Measurements from ENCODE around the gene PAN3. TPM values are rescaled to one million over a fixed set of nuclear protein-coding genes. Genes with fewer than 3 reads are reported as not detected.

The PAN3 gene
- total and polyA plus RNA-seq, 2 of the 8 experiments (the other 6 are each of a cell fraction or from before 2014, with no cell fraction given): 12.7 to 39.3 TPM

- 93% methylated on average over 8 of the region's 8 CpGs; no CpG with 5 or more reads in 1 of the 2 experiments for WGBS, 2 experiments (ENCODE audit: extremely low coverage in 1 of 2, insufficient coverage in 1 of 2, insufficient read length in 1 of 2, insufficient replicate concordance in 2 of 2, low coverage in 1 of 2, low lambda C conversion rate in 2 of 2, missing lambda C conversion rate in 1 of 2)
- H3K23ac ChIP-seq (ENCODE audit: insufficient read length): no peak overlapping the region
- no peaks in the 10 kb centered on the region for H3K23me2 ChIP-seq (ENCODE audit: low read depth, low read length)
- FAIRE-seq (no peak), DNase-seq (ENCODE audit: low read depth in 1 of 2, low spot score in 2 of 2) (no peak)
- H2BK15ac ChIP-seq (ENCODE audit: low read length): no peak overlapping the region
- H3K56ac ChIP-seq (replicated peaks; ENCODE audit: insufficient read length, low read depth, low read length): no peak overlapping the region
- no peak overlapping the region for H3K4me3 ChIP-seq (ENCODE audit: extremely low read depth in 1 of 4, insufficient read depth in 2 of 4, low read depth in 3 of 4, low read length in 4 of 4)
- no peaks in the 10 kb centered on the region for H3K79me2 ChIP-seq (ENCODE audit: control insufficient read depth in 1 of 2, insufficient read depth in 2 of 2, low read length in 2 of 2)
- H2BK12ac ChIP-seq (ENCODE audit: low read depth, low read length): no peak overlapping the region
- ChIA-PET POLR2A (ENCODE audit: partially characterized antibody) (no interaction called here), CTCF (ENCODE audit: partially characterized antibody) (no interaction called here)
- H3K27me3 ChIP-seq (replicated peaks in 1 of 4; ENCODE audit: control insufficient read depth in 3 of 4, extremely low read depth in 1 of 4, insufficient read depth in 3 of 4, low read length in 3 of 4): no peaks in the 10 kb centered on the region
- no peak overlapping the region for H3K27ac ChIP-seq (ENCODE audit: low read depth, low read length)
- H2BK120ac ChIP-seq (replicated peaks; ENCODE audit: low read depth, low read length): no peak overlapping the region
- H3K9ac ChIP-seq (replicated peaks in 1 of 4; ENCODE audit: extremely low read depth in 1 of 4, low read depth in 3 of 4, low read length in 3 of 4): no peak overlapping the region
- H3K4ac ChIP-seq (replicated peaks; ENCODE audit: insufficient read length, low read depth, low read length): no peak overlapping the region
- no peak overlapping the region for H2BK20ac ChIP-seq (ENCODE audit: low read length)
- no peak overlapping the region for H3K14ac ChIP-seq (ENCODE audit: insufficient read length)
- H3K9me3 ChIP-seq (ENCODE audit: insufficient read depth in 2 of 2, low read depth in 1 of 2, low read length in 1 of 2): no peaks in the 10 kb centered on the region
- no peaks in the 10 kb centered on the region for H3K4me1 ChIP-seq (replicated peaks in 1 of 4; ENCODE audit: control insufficient read depth in 3 of 4, insufficient read depth in 4 of 4, low read length in 3 of 4)
- H2AK5ac ChIP-seq (ENCODE audit: low read depth, low read length): no peak overlapping the region
- no peak overlapping the region for H4K5ac ChIP-seq (ENCODE audit: insufficient read length, low read depth, low read length)
- no peak overlapping the region for H2AFZ ChIP-seq (ENCODE audit: low read length)
- H3K18ac ChIP-seq (ENCODE audit: extremely low read depth, low read length): no peak overlapping the region
- H3K4me2 ChIP-seq (ENCODE audit: insufficient read depth in 1 of 2, low read depth in 2 of 2, low read length in 2 of 2): no peak overlapping the region
- H4K91ac ChIP-seq (replicated peaks; ENCODE audit: insufficient read length, low read length): no peak overlapping the region
- H4K20me1 ChIP-seq (replicated peaks in 1 of 2; ENCODE audit: control insufficient read depth in 1 of 2, insufficient read depth in 2 of 2, low read length in 2 of 2): no peaks in the 10 kb centered on the region
- no peaks in the 10 kb centered on the region for H3K79me1 ChIP-seq (ENCODE audit: low read depth, low read length)
- H3K36me3 ChIP-seq (ENCODE audit: control insufficient read depth in 2 of 4, insufficient read depth in 4 of 4, low read length in 3 of 4): no peaks in the 10 kb centered on the region
- no peak overlapping the region for H4K8ac ChIP-seq (ENCODE audit: extremely low read depth, insufficient read depth, low read length)
- H2BK5ac ChIP-seq (ENCODE audit: low read depth, low read length): no peak overlapping the region
- TF ChIP-seq CHD7 (IDR thresholded peaks at IDR 0.05; ENCODE audit: insufficient replicate concordance, low read length): no peak
Observed at GRCh38 chr13:28121224-28121623, 17.1 kb upstream of the PAN3 start.
